HCT116 (cell line): Measurements from ENCODE around the gene TMEM145. TPM values are rescaled to one million over a fixed set of nuclear protein-coding genes. Genes with fewer than 3 reads are reported as not detected.

Experiments used
- ATAC-seq: fragments of 200-7000 bp; cut with Tn5 transposase; 2 replicates; pipeline ENCODE4 v1.9.1; 2020; ENCODE audit warnings: mild to moderate bottlenecking, moderate library complexity
- BruUV-seq: library from RNA; stranded (reverse); fragments of 400-500 nt; replicated peaks from 2 replicates; lab custom pipeline; 2021; lab: Mats Ljungman, UMichigan
- CTCF ChIA-PET: fragments of 300-600 bp; sonication (Branson Sonifier 250); formaldehyde crosslinking; loops from one replicate; lab custom pipeline; 2021; ENCODE audit warnings: antibody characterized with exemption; lab: Charles Lee
- POLR2A ChIA-PET: fragments of 300-600, 350-600 bp; sonication (Branson Sonifier 250); formaldehyde crosslinking; loops from one replicate; lab custom pipeline; 2021; ENCODE audit warnings: antibody characterized with exemption; lab: Charles Lee
- RAD21 ChIA-PET, 2 experiments: fragments of 300-600 bp; sonication (Branson Sonifier 250); formaldehyde crosslinking; loops; one replicate each; lab custom pipeline; 2023; ENCODE audit warnings: low total read pairs in 2 of 2; ENCODE audit not compliant: uncharacterized antibody in 2 of 2, unreplicated experiment in 2 of 2, low non-redundant PET in 1 of 2; lab: Charles Lee
- DNase-seq: peaks from one replicate; pipeline ENCODE4 v3.0.0-alpha.2; 2010; ENCODE audit warnings: low read depth, low spot score
- H2AFZ ChIP-seq: fragments of 200-600 bp; shearing (Covaris generic), sonication (generic); 2 replicates; pipeline ENCODE4 v1.6.1; 2017; ENCODE audit warnings: low read depth, mixed run types, mixed read lengths, antibody characterized with exemption, low read length; ENCODE audit not compliant: poor library complexity, severe bottlenecking
- H3K27ac ChIP-seq: 2 replicates; pipeline ENCODE4 v1.5.1; 2012; ENCODE audit warnings: low read depth, low read length
- H3K27me3 ChIP-seq: fragments of 200-600 bp; sonication (generic); 2 replicates; pipeline ENCODE4 v1.6.1; 2016; ENCODE audit warnings: mixed run types, low read length, mixed read lengths; ENCODE audit not compliant: insufficient read depth
- H3K36me3 ChIP-seq, 2 experiments: fragments of 200-500 bp in 1 of 2; fragments of 200-600 bp in 1 of 2; sonication (Bioruptor generic) in 1 of 2; sonication (generic) in 1 of 2; 2 replicates each; pipeline versions ENCODE4 v1.5.1 to v1.6.1; 2014 to 2016; ENCODE audit warnings: low read length in 2 of 2, inconsistent platforms in 1 of 2, mixed read lengths in 1 of 2, mixed run types in 1 of 2; ENCODE audit not compliant: insufficient read depth in 2 of 2, control insufficient read depth in 1 of 2
- H3K4me1 ChIP-seq, 2 experiments: fragments of 200-600 bp in 1 of 2; sonication (generic) in 1 of 2; 2 replicates each; pipeline versions ENCODE4 v1.5.1 to v1.6.1; 2012 to 2017; ENCODE audit warnings: low read length in 2 of 2, inconsistent platforms in 1 of 2, mild to moderate bottlenecking in 1 of 2, mixed read lengths in 1 of 2, mixed run types in 1 of 2, moderate library complexity in 1 of 2; ENCODE audit not compliant: insufficient read depth in 2 of 2, control insufficient read depth in 1 of 2
- H3K4me2 ChIP-seq: fragments of 200-600 bp; sonication (generic); 2 replicates; pipeline ENCODE4 v1.6.1; 2017; ENCODE audit warnings: mixed run types, low read length, mixed read lengths
- H3K4me3 ChIP-seq, 2 experiments: fragments of 200-600 bp in 1 of 2; sonication (generic) in 1 of 2; replicated peaks in 1 of 2; 2 replicates each; pipeline ENCODE4 v1.5.1; 2011 to 2016; ENCODE audit warnings: low read length in 2 of 2, control low read depth in 1 of 2, low read depth in 1 of 2, mild to moderate bottlenecking in 1 of 2, mixed read lengths in 1 of 2, mixed run types in 1 of 2
- H3K79me2 ChIP-seq: fragments of 200-600 bp; sonication (generic); 2 replicates; pipeline ENCODE4 v1.6.1; 2017; ENCODE audit warnings: mild to moderate bottlenecking, mixed run types, low read length, moderate library complexity, mixed read lengths; ENCODE audit not compliant: insufficient read depth
- H3K9ac ChIP-seq: fragments of 200-600 bp; sonication (generic); 2 replicates; pipeline ENCODE4 v1.6.1; 2016; ENCODE audit warnings: low read length, mixed read lengths
- H3K9me2 ChIP-seq: fragments of 200-600 bp; sonication (generic), shearing (Covaris generic); 2 replicates; pipeline ENCODE4 v1.6.1; 2017; ENCODE audit warnings: mixed run types, mild to moderate bottlenecking, moderate library complexity; ENCODE audit not compliant: insufficient read depth
- H3K9me3 ChIP-seq, 2 experiments: fragments of 200-500 bp in 1 of 2; fragments of 200-600 bp in 1 of 2; sonication (Bioruptor generic) in 1 of 2; sonication (generic) in 1 of 2; 2 replicates each; pipeline ENCODE4 v1.6.1; 2014 to 2017; ENCODE audit warnings: low read length in 2 of 2, mixed read lengths in 2 of 2, inconsistent platforms in 1 of 2, low read depth in 1 of 2, mild to moderate bottlenecking in 1 of 2, mixed run types in 1 of 2, moderate library complexity in 1 of 2; ENCODE audit not compliant: control insufficient read depth in 1 of 2, insufficient read depth in 1 of 2
- H4K20me1 ChIP-seq: fragments of 200-600 bp; sonication (generic), shearing (Covaris generic); 2 replicates; pipeline ENCODE4 v1.6.1; 2017; ENCODE audit warnings: mixed run types, mild to moderate bottlenecking, moderate library complexity; ENCODE audit not compliant: insufficient read depth
- EZH2phosphoT487 ChIP-seq: fragments of 200-600 bp; IDR thresholded peaks from 2 replicates; pipeline ENCODE4 v1.6.1; 2018; ENCODE audit warnings: antibody characterized with exemption, borderline replicate concordance
- FOSL1 ChIP-seq: IDR thresholded peaks from 2 replicates; pipeline ENCODE4 v1.6.1; 2012; ENCODE audit warnings: low read depth
- SRF ChIP-seq: IDR thresholded peaks from 2 replicates; pipeline ENCODE4 v1.6.1; 2012; ENCODE audit warnings: low read depth
- intact Hi-C: fragments of 100-400 bp; cut with micrococcal nuclease; formaldehyde crosslinking; loops from 2 replicates; pipeline ENCODE4 v1.10.0; 2022
- total RNA-seq: library from RNA; stranded (reverse); gene quantifications from one replicate; pipeline ENCODE4 v1.2.1, GENCODE V29; 2021; ENCODE audit not compliant: unreplicated experiment

TMEM145 gene
- total RNA-seq, 1 experiment from 2014 or later: 7.2 TPM

DNA sequence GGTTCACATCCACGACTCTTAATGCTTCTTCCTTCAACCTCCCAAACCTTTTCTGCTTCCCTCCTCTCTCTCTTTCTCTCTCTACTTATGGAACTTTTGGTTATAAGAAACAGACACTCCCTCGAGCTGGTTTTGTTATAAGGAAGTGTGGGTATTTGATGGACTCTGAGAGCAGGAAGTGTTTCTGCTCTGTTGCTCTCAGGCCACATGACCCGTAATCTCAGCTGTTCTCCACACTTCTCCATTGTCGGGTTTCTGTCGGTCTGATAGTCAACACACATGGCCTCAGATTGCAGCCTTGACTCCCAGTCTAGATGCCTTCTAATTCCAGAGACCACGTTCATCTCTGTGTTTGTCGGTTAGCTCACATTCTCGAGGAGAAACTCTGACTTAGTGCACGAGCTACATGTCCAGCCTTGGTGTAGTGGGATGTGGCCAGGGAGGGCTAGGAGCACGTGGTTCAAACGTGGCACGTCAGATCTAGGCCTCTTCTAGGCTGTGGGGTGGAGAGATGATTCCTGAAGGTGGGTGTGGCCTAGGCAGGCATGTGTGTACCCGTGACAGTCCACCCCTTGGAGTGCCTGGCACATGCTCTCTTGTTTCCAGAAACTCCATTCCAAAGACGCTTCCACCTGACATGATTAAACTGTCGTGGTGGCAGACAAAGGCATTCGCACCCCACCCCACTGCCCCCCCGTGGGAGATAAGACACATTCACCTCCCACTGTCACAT, 50.7 kb downstream of the TMEM145 start:
- H3K9me2 ChIP-seq: no peaks in the 10 kb centered on the region
- ChIA-PET CTCF (no interaction called here), RAD21 (no interaction called here), POLR2A (no interaction called here)
- H4K20me1 ChIP-seq: no peaks in the 10 kb centered on the region
- no peak for TF ChIP-seq EZH2phosphoT487
- no peak for TF ChIP-seq SRF
- H3K79me2 ChIP-seq: no peaks in the 10 kb centered on the region
- no peaks in the 10 kb centered on the region for H3K27me3 ChIP-seq
- H3K9me3 ChIP-seq: peaks cover 9 to 10% of the 10 kb centered on the region in 2 experiments; a peak in 2 of 4 replicates
- no peak overlapping the region for H3K27ac ChIP-seq
- DNase-seq: no peak
- ATAC-seq: no peak
- intact Hi-C loops: no loop called here
- H3K4me2 ChIP-seq: no peak overlapping the region
- no peak overlapping the region for H3K9ac ChIP-seq
- no peak overlapping the region for H3K4me3 ChIP-seq
- no peaks in the 10 kb centered on the region for H3K4me1 ChIP-seq
- peaks cover 0 to 11% of the 10 kb centered on the region in 2 experiments; a peak in 2 of 4 replicates for H3K36me3 ChIP-seq
- no peak overlapping the region for H2AFZ ChIP-seq
- BruUV-seq: no TSS peak

DNA sequence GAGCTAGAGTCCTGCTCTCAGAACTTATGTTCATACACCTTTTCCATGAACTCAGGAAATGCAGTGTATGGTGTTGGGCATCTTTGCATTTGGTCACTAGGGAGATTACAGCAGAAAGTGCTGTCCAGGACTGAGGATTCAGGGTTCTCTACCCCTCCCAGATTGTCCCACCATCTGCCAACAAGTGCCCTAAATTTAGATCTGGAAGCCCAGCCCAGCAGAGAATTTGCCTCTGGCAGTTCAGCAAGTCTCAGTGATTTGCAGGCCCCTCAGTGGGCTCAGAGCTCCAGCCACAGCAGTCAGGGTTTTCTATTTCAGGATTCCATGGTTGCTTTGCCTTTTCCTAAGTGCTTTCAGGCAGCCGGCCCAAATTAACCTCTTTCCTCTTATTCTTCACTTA, 53.6 kb downstream of the TMEM145 start:
- BruUV-seq: no TSS peak
- intact Hi-C loops: no loop called here
- ChIA-PET RAD21 (no interaction called here), CTCF (no interaction called here), POLR2A (no interaction called here)
- DNase-seq (no peak), ATAC-seq (no peak)
- no peaks in the 10 kb centered on the region for H4K20me1 ChIP-seq
- H3K79me2 ChIP-seq: no peaks in the 10 kb centered on the region
- no peaks in the 10 kb centered on the region for H3K27me3 ChIP-seq
- H3K9me2 ChIP-seq: no peaks in the 10 kb centered on the region
- H2AFZ ChIP-seq: no peak overlapping the region
- H3K4me2 ChIP-seq: no peak overlapping the region
- no peaks in the 10 kb centered on the region for H3K4me1 ChIP-seq
- TF ChIP-seq FOSL1: no peak
- no peak overlapping the region for H3K9ac ChIP-seq
- no peak overlapping the region for H3K27ac ChIP-seq
- peaks cover 9 to 10% of the 10 kb centered on the region in 2 experiments; a peak in 2 of 4 replicates for H3K9me3 ChIP-seq
- H3K36me3 ChIP-seq: peaks cover 0 to 11% of the 10 kb centered on the region in 2 experiments; a peak in 2 of 4 replicates
- no peak overlapping the region for H3K4me3 ChIP-seq
